Hepatocyte (in vitro differentiated cells): ENCODE results near the gene WFDC1.

Experiments used
- EZH2 ChIP-seq: fragments of 200-600 bp; sonication (generic); IDR thresholded peaks from 2 replicates; pipeline ENCODE4 v1.6.1; 2016; ENCODE audit warnings: antibody characterized with exemption, mild to moderate bottlenecking, borderline replicate concordance
- TF ChIP-seq, protein P1 (sequence below): fragments of 200-600 bp; sonication (generic); IDR thresholded peaks from 2 replicates; pipeline ENCODE4 v1.5.1; 2016; ENCODE audit warnings: antibody characterized with exemption, mild to moderate bottlenecking; ENCODE audit not compliant: poor library complexity

DNA sequence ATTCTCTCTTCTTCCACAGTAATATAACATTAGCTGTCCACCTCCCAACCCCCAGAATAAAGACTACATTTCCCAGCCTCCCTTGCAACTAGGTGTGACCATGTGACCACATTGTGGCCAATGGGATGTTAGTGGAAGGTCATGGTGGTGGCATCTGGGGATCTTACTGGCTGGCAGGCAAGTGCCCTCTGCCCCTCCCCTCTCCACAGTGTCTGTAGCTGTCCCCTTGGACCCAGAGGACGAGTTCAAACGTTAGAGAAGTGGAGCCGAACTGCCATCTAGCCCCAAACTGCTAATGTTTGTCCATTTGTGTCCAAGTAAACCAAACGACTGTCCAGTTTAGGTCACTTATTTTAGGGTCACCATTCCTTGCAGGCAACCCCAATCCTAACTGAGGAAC lies 28.2 kb upstream of the WFDC1 start:
- TF ChIP-seq, protein P1, sequence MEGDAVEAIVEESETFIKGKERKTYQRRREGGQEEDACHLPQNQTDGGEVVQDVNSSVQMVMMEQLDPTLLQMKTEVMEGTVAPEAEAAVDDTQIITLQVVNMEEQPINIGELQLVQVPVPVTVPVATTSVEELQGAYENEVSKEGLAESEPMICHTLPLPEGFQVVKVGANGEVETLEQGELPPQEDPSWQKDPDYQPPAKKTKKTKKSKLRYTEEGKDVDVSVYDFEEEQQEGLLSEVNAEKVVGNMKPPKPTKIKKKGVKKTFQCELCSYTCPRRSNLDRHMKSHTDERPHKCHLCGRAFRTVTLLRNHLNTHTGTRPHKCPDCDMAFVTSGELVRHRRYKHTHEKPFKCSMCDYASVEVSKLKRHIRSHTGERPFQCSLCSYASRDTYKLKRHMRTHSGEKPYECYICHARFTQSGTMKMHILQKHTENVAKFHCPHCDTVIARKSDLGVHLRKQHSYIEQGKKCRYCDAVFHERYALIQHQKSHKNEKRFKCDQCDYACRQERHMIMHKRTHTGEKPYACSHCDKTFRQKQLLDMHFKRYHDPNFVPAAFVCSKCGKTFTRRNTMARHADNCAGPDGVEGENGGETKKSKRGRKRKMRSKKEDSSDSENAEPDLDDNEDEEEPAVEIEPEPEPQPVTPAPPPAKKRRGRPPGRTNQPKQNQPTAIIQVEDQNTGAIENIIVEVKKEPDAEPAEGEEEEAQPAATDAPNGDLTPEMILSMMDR = no peak
- no peak for TF ChIP-seq EZH2
